NCI-H82 (cell line): ENCODE results near the gene SYNCRIP.
A peak's percentile ranks its signal among the peaks of the same experiment; 100 is the strongest.
"Not testable (repeated sequence)": the region's sequence is repeated elsewhere in the genome, so short reads cannot be mapped to it uniquely, and the experiment has no call there.

Source experiments
- DNase-seq: peaks from one replicate; lab custom pipeline; 2025; lab: John Stamatoyannopoulos, UW

SYNCRIP gene

DNA sequence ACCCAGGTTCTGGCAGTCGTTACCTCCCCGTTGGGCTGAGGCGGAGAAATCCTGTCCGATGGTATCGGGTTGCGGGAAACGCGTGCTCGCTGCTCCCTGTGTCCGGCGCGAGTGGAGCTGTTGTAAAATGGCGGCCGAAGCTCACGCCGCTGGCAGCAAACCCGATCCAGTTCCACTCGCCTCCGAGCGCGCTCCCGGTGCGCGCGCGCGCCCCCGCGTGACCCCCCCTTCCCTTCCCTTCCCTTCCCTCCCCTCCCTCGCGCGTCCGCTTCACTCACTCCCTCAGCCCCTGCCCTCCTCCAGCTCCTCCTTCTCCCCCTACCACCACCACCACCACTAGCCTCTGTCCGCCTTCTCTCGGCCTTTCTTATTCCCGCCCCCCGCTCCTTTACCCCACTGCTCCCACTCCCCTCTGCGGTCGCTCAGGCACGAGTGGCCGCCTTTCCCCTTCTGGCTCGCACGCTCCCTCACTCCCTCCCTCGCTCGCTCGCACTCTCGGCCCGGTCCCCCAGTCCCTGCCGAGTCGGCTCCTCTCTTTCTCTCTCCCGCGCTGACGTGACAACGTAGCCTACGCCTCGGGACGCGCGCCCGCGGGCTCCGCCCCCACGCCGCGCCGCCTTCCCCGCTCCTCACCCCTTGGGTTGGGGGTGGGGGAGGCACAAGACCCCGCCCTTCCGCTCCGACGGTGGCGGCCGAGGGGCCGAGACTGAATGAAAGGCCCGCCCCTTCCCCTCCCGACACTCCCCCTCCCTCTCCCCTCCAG lies at the start of gene SYNCRIP:
Gene SYNCRIP (minus strand): TSS at position 113 of the 763 bp plus-strand sequence. CDS start 1,447 bp downstream, outside the sequence.
- DNase-seq = peak; percentile 98

- DNase-seq = no peak
These were observed 48.8 kb upstream of the SYNCRIP start for GRCh38 chr6:85691478-85691877.

GRCh38 chr6:85690071-85690470 lies 47.4 kb upstream of the SYNCRIP start:
- no peak for DNase-seq

- no peak for DNase-seq
These were observed 43.0 kb upstream of the SYNCRIP start for GRCh38 chr6:85685713-85686112.

- no peak for DNase-seq
These were observed 42.1 kb upstream of the SYNCRIP start for GRCh38 chr6:85684809-85685171.

DNA sequence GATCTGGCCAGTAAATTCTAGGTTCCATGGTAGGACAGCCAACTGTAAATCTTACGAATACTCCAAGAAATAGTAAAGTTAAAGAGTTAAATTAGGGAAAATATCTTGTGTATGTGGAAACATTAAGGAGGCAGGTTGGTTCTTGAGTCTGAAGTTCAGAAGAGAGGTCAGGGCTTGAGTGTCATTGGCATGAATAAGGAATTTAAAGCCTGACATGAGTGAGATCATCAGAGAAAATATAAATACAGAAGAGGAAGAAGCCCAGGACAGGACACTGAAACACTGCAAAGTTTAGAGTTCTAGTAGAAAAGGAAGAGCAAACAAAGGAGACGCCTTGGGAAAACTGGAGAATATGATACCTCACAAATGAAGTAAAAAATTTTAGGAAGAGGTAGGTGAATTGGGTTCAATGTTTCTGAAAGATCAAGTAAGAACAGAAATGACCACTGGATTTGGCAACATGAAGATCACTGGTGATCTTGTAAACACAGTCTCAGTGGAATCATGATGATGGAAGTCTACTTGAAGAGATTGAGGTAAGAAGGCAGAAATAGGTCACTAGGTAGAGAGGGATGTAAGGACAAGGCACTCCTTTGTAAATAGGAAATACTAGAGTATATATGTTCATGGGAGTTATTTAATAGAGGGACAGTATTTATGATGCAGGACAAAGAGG lies 41.6 kb upstream of the SYNCRIP start:
- no peak for DNase-seq

DNA sequence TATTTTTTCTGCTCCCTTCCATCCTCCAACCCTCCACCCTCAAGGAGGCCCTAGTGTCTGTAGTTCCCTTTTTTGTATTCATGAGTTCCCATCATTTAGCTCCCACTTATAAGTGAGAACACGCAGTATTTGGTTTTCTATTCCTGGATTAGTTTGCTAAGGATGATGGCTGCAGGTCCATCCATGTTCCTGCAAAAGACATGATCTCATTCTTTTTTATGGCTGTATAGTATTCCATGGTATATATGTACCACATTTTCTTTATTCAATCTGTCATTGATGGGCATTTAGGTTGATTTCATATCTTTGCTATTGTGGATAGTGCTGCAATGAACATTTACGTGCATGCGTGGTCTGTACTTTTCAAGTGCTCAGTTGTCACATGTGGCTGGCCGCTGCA lies 39.2 kb upstream of the SYNCRIP start:
- not testable (repeated sequence) for DNase-seq

DNA sequence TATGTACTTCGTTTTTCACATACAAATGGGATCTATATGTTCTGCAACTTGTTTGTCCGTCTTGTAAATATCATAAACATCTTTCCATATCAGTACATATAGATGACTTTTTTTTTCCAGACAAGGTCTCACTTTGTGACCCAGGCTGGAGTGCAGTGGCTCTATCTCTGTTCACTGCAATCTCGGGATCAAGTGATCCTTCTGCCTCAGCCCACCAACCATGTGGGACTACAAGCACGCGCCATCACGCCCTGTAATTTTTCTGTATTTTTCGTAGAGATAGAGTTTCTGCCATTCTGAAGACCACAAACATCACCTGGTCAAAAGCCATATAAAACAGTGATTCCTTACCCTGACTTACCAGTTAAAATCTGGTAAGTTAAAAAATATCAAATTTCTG lies 37.7 kb upstream of the SYNCRIP start:
- peak; percentile 17 for DNase-seq

DNA sequence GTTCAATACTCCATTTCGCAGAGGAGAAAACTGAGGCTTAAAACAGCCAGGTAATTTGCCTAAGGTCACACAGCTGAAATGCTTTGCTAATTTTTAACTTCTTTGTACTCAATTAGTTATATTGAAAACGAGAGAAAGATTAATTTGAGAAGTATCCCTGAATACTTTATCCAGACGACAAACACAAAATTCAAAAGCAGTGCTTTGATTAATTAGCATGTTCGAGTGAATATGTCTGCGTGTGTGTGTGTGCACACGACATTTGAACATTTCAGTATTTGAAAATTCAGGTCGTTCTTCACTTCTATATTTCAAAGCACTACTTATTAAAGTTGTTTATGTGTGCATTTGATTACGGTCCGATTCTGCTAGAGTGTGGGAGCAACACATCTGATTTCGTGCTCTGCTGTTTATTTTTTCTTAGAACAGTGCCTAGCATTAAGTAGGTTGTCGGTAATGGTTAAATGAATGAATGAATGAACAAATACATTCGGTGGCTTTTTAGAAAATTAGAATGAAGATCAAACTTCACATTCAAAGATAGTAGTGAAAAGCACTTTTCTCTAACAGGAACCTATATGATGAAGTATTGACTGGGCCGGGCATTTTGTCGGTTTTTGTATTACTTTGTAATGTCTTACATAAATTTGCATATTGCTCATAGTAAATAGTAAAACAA lies 36.9 kb upstream of the SYNCRIP start:
- DNase-seq = peak; percentile 33

DNA sequence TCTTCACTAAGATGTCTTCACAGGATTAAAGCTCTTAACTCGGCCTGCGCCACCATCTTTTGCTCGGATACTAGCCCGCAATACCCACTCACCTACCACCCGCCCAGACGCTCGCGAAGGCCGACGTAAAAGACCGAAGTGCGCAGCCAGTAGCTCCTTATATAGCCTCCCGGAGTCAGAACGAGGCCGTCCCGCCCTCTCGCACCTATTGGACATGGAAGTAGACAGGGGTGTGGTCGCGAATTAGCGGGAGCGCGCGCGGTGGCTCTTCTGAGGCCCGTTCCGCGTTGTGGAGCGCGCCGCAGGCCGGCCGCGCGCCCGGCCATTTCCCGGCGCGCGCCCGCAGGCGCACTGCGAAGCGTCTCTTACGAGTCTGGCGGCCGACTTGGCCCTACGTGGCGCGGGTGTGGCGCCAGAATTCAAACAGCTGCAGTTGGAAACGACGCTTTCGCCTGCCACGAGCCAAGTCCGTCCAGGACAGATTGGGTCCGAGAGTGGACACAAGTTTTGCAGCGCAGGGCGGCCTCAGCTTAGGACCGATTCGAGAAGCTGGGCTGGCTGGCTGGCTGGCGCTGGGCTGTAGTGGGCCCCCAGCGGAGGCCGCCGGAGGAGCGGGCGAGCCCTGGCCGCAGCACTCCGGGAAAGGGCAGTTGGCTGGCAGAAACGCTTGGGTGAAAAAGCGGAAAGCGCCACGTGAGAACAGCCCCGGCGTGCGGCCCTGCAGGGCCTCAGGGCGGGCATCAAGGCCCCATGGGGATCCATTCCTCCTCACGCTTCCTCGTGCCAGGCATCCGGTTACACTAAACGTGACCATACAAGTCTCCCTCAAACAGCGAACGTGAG lies 36.1 kb upstream of the SYNCRIP start:
- peak; percentile 98 for DNase-seq

DNA sequence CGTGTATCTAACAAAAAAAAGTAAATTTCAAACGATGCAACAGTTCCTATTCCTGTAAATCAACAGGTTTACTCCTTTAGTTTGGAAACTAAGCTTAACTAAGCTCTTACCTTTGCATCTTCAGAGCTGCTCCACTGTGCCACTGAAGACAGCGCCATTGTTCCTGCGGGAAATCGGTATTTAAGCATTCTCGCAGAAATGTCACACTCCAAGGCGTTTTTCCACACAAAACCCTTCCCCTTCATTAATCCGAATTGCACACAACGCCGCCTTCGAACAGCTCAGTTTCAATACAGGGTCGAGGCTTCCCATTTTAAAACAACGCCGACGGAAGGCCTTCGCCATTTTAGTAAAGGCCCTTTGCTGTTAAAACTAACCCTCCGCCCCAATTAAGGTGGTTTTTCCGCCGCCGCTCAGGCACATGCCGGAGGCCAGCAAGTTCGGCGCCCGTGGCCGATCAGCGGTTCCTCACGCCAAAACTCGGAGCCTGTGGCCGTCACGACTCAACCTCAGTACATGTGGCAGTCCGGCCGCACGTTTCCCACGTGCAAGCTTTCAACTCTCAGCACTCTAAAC lies 35.4 kb upstream of the SYNCRIP start:
- DNase-seq = peak; percentile 41

DNA sequence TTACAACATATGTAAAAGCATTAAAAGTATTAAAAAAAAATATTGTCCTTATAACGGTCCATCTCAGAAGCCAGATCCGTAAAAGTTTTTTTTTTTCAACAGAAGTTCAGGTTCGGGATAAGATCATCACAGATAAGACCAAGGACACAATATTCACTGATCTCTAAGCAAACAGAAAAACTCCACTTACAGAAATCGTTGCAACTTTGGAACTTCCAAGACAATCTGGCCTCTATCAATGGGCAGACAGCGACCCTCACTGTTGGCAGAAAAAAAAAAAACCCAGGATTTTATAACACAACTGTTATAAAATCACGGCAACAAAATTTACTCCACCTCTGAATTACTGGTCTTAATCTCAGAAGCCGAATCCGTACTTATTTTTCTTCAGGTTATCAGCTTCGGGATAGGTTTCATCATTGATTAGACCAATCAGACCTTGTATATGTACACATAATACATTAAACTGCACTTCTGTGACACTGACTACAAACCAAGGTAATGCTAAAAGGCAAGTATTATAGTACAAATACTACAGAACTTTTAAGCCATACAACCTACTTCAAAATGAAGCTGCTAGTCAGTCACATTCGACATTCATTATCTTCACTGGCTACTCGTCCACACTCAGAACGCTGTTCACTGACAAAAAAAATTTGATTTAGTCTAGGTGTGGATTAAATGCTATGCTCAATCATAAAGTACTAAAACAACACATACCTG lies 34.7 kb upstream of the SYNCRIP start:
- peak; percentile 24 for DNase-seq

DNA sequence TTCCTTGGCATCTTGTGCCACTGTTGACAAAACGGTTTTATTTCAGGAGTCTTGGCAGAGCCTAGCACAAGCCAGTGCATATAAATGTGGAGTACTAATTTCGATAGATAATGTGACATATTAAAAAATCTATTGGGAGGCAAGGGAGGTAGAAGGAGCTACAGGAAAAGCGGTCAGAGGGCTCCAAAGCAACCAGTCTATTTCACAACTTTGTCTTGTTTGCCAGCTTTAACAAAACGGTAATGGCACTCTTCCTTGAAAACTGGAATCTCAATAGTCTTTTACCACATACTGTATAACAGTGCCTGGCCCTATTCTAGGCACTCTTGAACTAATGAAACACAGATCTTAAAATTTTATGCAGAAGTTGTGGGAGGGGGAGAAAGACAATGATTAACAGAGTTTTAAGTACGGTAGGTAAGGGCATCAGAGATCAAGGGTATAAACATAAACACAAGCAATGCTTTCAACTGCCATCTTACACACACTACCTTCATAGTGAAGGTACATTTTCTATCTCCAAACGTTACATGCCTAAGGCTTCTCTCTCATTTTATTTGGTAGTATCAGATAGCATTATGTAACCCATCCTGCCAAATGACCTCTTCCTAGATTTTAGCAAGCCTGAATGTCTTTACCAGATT lies 33.5 kb upstream of the SYNCRIP start:
- no peak for DNase-seq

DNA sequence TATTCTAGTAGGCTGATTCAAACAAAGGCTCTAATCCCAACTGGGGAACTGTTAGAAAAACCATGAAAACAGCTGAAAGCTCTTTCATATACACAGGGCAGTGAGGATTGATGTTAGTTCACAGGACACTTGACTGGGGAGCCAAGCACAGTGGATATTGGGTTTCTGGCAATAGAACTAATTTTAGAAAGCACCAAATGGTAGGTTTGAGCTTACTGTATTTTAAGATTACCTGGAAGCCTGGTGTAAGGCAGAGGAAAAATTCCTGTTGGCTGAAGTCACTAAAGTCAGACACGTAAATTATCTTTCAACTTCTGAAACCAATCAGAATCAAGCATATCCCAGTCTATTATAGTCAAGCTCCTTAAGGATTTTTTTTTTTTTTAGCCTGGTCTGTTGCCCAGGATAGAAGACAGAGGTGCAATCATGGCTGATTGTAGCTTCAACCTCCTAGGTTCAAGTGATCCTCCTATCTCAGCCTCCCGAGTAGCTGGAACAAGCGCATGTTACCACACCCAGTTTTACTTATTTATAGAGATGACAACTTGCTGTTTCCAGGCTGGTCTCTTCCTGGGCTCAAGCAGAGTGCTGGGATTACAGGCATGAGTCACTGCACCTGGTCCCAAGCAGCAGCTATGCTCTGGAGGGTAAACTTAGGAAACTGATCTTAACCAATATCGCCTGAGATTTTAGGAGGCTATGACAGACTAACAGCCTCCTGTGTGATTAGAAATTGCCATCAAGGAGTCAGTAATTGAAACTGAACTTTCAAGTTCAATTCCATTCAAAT lies 32.5 kb upstream of the SYNCRIP start:
- DNase-seq = peak; percentile 40

- DNase-seq = peak; percentile 40
These were observed 31.9 kb upstream of the SYNCRIP start for GRCh38 chr6:85674604-85675003.

GRCh38 chr6:85673198-85674139 lies 30.8 kb upstream of the SYNCRIP start:
- peak; percentile 48 for DNase-seq

- DNase-seq = peak; percentile 43
These were observed 29.9 kb upstream of the SYNCRIP start for GRCh38 chr6:85672623-85673022.

GRCh38 chr6:85672050-85672449 lies 29.4 kb upstream of the SYNCRIP start:
- DNase-seq = peak; percentile 46

DNA sequence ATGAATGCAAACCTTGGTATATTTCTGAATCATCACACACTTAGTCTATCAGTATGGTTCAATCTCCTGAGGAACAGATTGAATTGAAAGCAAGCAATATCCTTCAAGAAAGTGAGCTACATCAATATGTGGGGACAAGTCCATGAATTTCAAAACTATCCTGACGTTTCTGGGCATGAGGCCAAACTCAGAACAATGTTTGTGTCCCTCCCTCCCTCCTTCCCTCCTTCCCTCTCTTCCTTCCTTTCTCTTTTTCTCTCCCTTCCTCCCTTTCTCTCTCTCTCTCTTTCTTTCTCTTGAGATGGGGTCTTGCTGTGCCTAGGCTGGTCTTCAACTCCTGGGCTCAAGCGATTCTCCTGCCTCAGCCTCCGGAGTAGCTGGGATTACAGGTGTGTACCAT lies 27.9 kb upstream of the SYNCRIP start:
- DNase-seq = peak; percentile 18
